ENCODE results near the gene HMGB1.

GRCh38 chr13:30409886-30410704 lies 55.6 kb downstream of the HMGB1 start:
- TF ChIP-seq POLR2AphosphoS5 (IDR thresholded peaks at IDR 0.05; ENCODE audit: low read depth, low read length) (no peak), CTCF (CRISPR knock-in tag; IDR thresholded peaks at IDR 0.05) (no peak), SMC3 (IDR thresholded peaks at IDR 0.05; ENCODE audit: low read length) (no peak), ATF7 (IDR thresholded peaks at IDR 0.05) (no peak), ATF7 (CRISPR knock-in tag; IDR thresholded peaks at IDR 0.05) (no peak), ETV5 (CRISPR knock-in tag; IDR thresholded peaks at IDR 0.05; ENCODE audit: borderline replicate concordance) (no peak), ZNF589 (CRISPR knock-in tag; conservative IDR thresholded peaks at IDR 0.05) (no peak)

All from HepG2 (cell line).